OCI-LY3 (cell line): ENCODE measurements around the gene DCLRE1C.
"Not testable (repeated sequence)": the region's sequence is repeated elsewhere in the genome, so short reads cannot be mapped to it uniquely, and the experiment has no call there.

Experiments
- H2AFZ ChIP-seq: fragments of 200-600, 300-600 bp; shearing (Covaris generic); 2 replicates; pipeline ENCODE4 v1.6.0; 2014; ENCODE audit warnings: antibody characterized with exemption, low read depth, low read length
- H3K27ac ChIP-seq: fragments of 200-600, 300-600 bp; sonication (generic); 2 replicates; pipeline ENCODE4 v1.5.1; 2014; ENCODE audit warnings: mild to moderate bottlenecking, low read length, moderate library complexity, mixed read lengths
- H3K27me3 ChIP-seq: fragments of 200-600, 300-600 bp; sonication (generic); 2 replicates; pipeline ENCODE4 v1.6.1; 2014; ENCODE audit warnings: low read depth, low read length, mixed read lengths
- H3K36me3 ChIP-seq: fragments of 200-600, 300-600 bp; sonication (generic); replicated peaks from 2 replicates; pipeline ENCODE3; 2014; ENCODE audit warnings: low read depth, low read length, mixed read lengths
- H3K4me1 ChIP-seq: fragments of 300-600, 200-600 bp; sonication (generic); 2 replicates; pipeline ENCODE4 v1.6.1; 2014; ENCODE audit warnings: low read length, mixed read lengths
- H3K4me2 ChIP-seq: fragments of 200-600, 300-600 bp; sonication (generic); 2 replicates; pipeline ENCODE4 v1.6.1; 2014; ENCODE audit warnings: low read length, mixed read lengths
- H3K4me3 ChIP-seq: fragments of 300-600, 200-600 bp; sonication (generic); 2 replicates; pipeline ENCODE4 v1.5.1; 2014; ENCODE audit warnings: antibody characterized with exemption, mild to moderate bottlenecking, low read length, moderate library complexity
- H3K79me2 ChIP-seq: fragments of 300-600, 200-600 bp; shearing (Covaris generic); 2 replicates; pipeline ENCODE4 v1.6.1; 2014; ENCODE audit warnings: mild to moderate bottlenecking, low read length, mixed read lengths
- H3K9ac ChIP-seq: fragments of 300-600, 200-600 bp; shearing (Covaris generic); 2 replicates; pipeline ENCODE4 v1.6.0; 2014; ENCODE audit warnings: mild to moderate bottlenecking, low read length, moderate library complexity
- H3K9me3 ChIP-seq: fragments of 200-600, 300-600 bp; shearing (Covaris generic); 2 replicates; pipeline ENCODE4 v1.6.1; 2014; ENCODE audit warnings: low read length, mixed read lengths; ENCODE audit not compliant: insufficient read depth
- H4K20me1 ChIP-seq: fragments of 200-600, 300-600 bp; sonication (generic); 2 replicates; pipeline ENCODE4 v1.6.1; 2016; ENCODE audit warnings: low read length, mixed read lengths; ENCODE audit not compliant: insufficient read depth
- EZH2phosphoT487 ChIP-seq: fragments of 200-600 bp; shearing (Covaris generic); IDR thresholded peaks from 2 replicates; pipeline ENCODE4 v1.6.1; 2018; ENCODE audit warnings: antibody characterized with exemption, mixed run types, low read depth
- TF ChIP-seq, protein P1 (sequence below): fragments of 200-600, 300-600 bp; sonication (generic); IDR thresholded peaks from 2 replicates; pipeline ENCODE4 v1.5.1; 2014; ENCODE audit warnings: antibody characterized with exemption, low read length, low read depth

Gene DCLRE1C

DNA sequence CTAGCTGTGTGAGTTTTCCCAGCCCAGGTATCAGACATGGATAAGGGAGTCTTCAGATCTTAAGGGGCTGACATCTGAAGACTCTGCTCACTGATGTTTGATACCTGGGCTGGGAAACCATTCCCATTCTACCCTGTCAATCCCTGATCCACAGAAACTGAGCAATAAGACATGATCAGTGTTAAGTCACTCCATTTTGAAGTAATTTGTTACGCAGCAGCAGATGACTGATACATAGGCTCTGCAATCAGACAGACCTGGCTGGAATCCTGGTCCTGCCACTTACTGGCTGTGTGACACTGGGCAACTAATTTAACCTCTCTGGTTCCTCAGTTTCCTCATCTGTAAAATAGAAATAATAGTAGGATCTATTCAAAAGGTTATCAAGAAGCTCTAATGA lies 6.6 kb downstream of the DCLRE1C start:
- TF ChIP-seq EZH2phosphoT487, result no peak
- TF ChIP-seq, protein P1, sequence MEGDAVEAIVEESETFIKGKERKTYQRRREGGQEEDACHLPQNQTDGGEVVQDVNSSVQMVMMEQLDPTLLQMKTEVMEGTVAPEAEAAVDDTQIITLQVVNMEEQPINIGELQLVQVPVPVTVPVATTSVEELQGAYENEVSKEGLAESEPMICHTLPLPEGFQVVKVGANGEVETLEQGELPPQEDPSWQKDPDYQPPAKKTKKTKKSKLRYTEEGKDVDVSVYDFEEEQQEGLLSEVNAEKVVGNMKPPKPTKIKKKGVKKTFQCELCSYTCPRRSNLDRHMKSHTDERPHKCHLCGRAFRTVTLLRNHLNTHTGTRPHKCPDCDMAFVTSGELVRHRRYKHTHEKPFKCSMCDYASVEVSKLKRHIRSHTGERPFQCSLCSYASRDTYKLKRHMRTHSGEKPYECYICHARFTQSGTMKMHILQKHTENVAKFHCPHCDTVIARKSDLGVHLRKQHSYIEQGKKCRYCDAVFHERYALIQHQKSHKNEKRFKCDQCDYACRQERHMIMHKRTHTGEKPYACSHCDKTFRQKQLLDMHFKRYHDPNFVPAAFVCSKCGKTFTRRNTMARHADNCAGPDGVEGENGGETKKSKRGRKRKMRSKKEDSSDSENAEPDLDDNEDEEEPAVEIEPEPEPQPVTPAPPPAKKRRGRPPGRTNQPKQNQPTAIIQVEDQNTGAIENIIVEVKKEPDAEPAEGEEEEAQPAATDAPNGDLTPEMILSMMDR, result no peak
- Histone ChIP-seq H3K4me2 (no peak overlapping the region), H3K27me3 (no peaks in the 10 kb centered on the region), H3K79me2 (peaks cover 17% of the 10 kb centered on the region), H4K20me1 (peaks cover 8% of the 10 kb centered on the region; the same call in 1 of the 2 replicates), H3K4me3 (no peak overlapping the region), H2AFZ (no peak overlapping the region), H3K36me3 (peaks cover 13% of the 10 kb centered on the region), H3K9me3 (no peaks in the 10 kb centered on the region), H3K9ac (no peak overlapping the region), H3K27ac (no peak overlapping the region), H3K4me1 (peaks cover 22% of the 10 kb centered on the region)

DNA sequence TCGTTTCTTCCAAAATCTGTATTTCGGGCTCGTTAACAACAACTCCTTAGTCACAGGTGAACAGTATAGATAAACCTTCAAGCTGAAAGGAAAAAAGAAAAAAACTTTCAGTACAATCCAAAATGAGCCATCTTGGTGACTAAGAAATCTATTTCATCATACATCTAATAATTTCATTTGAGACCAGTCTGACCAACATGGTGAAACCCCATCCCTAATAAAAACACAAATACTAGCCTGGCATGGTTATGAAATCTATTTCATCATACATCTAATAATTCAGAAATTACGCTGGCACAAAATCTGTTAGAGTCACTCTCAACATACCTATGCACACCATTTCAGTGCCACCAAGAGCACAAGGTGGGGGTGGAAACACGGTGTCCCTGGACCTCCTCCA lies 8.8 kb downstream of the DCLRE1C start:
- no peak overlapping the region for H2AFZ ChIP-seq
- H3K36me3 ChIP-seq, result peaks cover 8% of the 10 kb centered on the region
- no peaks in the 10 kb centered on the region for H3K9me3 ChIP-seq
- H3K27ac ChIP-seq, result no peak overlapping the region
- TF ChIP-seq, protein P1, result no peak
- TF ChIP-seq EZH2phosphoT487, result no peak
- H4K20me1 ChIP-seq, result no peaks in the 10 kb centered on the region
- no peak overlapping the region for H3K9ac ChIP-seq
- no peaks in the 10 kb centered on the region; the same call in 1 of the 2 replicates for H3K79me2 ChIP-seq
- H3K4me2 ChIP-seq, result no peak overlapping the region
- H3K4me1 ChIP-seq, result peaks cover 18% of the 10 kb centered on the region
- no peaks in the 10 kb centered on the region for H3K27me3 ChIP-seq
- no peak overlapping the region for H3K4me3 ChIP-seq

DNA sequence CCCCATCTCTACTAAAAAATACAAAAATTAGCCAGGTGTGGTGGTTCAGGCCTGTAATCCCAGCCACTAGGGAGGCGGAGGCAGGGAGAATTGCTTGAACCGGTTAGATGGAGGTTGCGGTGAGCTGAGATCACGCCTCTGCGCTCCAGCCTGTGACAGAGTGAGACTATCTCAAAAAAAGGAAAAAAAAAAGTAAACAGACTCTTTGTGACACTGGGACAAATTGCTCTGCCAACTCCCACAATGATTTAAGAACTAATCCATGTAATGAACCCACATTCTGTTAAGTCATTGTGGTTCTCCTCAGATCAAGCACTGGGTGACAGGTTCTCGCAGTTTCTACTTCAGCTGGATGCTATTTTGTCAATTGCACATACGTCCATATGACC lies 11.0 kb downstream of the DCLRE1C start:
- H3K79me2 ChIP-seq, H3K9ac ChIP-seq, H3K27ac ChIP-seq, H2AFZ ChIP-seq, H3K36me3 ChIP-seq, H3K4me2 ChIP-seq, H3K9me3 ChIP-seq, H3K27me3 ChIP-seq, H4K20me1 ChIP-seq, H3K4me3 ChIP-seq: not testable (repeated sequence)
- peaks cover 18% of the 10 kb centered on the region for H3K4me1 ChIP-seq

GRCh38 chr10:14942147-14942949 lies 11.5 kb downstream of the DCLRE1C start:
- H3K27ac ChIP-seq, H3K9me3 ChIP-seq, H4K20me1 ChIP-seq, H2AFZ ChIP-seq, H3K79me2 ChIP-seq, H3K36me3 ChIP-seq, H3K4me3 ChIP-seq, H3K27me3 ChIP-seq, H3K9ac ChIP-seq: not testable (repeated sequence)
- H3K4me2 ChIP-seq, result peak overlapping the region; percentile 53; the same call in 1 of the 2 replicates
- H3K4me1 ChIP-seq, result peaks cover 18% of the 10 kb centered on the region

- not testable (repeated sequence) for H3K4me2 ChIP-seq, H3K27me3 ChIP-seq, H2AFZ ChIP-seq, H3K36me3 ChIP-seq, H3K27ac ChIP-seq, H3K9me3 ChIP-seq, H4K20me1 ChIP-seq, H3K4me3 ChIP-seq, H3K9ac ChIP-seq, H3K79me2 ChIP-seq
- peaks cover 18% of the 10 kb centered on the region for H3K4me1 ChIP-seq
Observed at GRCh38 chr10:14938971-14939370, 14.9 kb downstream of the DCLRE1C start.
